NCI-H526 (cell line): ENCODE results near the gene PRSS1.
"Not testable (repeated sequence)": the region's sequence is repeated elsewhere in the genome, so short reads cannot be mapped to it uniquely, and the experiment has no call there.

ENCODE experiments used
- DNase-seq, 2 experiments: peaks; one replicate each; lab custom pipeline; 2025; lab: John Stamatoyannopoulos, UW

The PRSS1 gene

DNA sequence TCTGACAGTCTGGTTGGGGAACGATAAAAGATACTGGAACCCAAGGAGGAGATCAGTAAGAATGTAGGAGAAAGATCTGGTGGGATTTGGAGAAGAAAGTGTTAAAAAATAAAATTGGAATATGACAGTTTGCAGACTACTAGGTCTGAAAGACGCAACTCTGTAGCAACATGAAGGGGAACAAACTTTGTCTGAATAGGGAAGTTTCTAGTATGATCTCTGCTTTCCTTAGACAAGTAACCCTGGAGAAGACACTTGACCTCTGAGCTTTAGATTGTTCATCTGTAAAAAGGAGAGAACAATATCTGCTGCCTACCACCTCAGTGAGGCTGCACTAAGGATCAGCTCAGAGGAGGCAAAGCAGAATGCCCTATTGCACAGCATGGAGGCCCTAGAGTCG lies 3.0 kb upstream of the PRSS1 start:
- no peak for DNase-seq

- DNase-seq, result not testable (repeated sequence)
Observed at GRCh38 chr7:142748410-142748809, 862 bp upstream of the PRSS1 start.

- DNase-seq, result no peak
Observed at GRCh38 chr7:142750321-142750938, 1.2 kb downstream of the PRSS1 start.

- DNase-seq, result not testable (repeated sequence)
Observed at GRCh38 chr7:142751526-142752175, 2.4 kb downstream of the PRSS1 start.

GRCh38 chr7:142752376-142753225 lies 3.3 kb downstream of the PRSS1 start:
- DNase-seq, result no peak

DNA sequence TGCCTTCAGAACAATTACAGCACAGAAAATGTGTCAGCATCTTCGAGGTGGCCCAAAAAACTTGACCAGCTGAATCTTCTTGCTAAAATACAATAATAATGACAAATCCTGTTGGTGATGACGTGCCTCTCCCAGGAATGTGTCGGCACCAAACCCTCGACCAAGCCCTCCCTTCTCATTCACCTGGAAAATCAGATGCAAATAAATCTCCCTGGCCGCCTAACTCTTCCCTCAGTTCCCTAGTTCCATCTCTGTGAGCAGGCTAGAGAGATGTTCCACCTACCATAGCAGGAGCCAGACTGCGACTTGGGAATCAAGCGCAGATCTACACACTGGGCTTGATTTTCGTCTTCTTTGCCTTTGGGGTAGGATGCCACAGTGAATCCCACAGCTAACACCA lies 4.1 kb downstream of the PRSS1 start:
- DNase-seq, result no peak

- DNase-seq, result not testable (repeated sequence)
Observed at GRCh38 chr7:142753925-142754491, 4.7 kb downstream of the PRSS1 start.

GRCh38 chr7:142754681-142755575 lies 5.7 kb downstream of the PRSS1 start:
- no peak for DNase-seq

DNA sequence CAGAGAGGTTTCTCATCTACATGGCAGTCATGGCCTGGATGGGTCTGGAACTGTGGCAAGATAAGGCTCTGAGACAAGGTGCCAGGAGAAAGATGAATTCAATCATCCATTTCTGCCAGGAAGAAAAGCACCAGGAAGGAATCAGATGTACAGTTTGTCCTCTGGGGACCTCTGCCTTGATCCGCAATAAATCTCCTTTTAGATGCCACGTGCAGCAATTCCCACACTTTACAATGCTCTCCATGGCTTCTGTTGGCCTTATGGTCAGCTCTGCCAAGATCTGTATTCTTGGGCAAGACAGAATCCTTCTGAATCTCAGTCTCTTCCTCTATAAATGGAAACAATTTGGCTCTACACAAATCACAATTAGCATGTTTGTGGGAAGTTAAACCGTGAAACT lies 9.0 kb downstream of the PRSS1 start:
- DNase-seq, result not testable (repeated sequence)

DNA sequence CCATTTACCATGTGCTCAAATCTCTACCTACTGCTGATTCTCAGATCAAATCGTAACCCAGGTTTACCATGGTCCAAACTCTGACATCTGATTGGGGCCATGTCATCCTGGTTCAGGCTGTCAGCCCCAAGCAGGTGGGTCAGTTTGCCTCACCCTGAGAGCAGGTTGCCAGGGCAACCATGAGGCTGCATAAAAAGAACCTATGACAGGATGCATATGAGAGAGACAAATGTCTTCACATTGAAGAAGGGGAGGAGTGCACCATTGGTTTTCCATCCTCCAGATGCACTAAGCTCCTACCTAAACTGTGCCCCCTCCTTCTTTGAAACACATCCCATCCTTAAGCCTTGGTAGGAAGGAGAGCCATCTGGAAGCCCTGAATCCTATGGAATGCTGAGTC lies 10.2 kb downstream of the PRSS1 start:
- DNase-seq, result no peak

DNA sequence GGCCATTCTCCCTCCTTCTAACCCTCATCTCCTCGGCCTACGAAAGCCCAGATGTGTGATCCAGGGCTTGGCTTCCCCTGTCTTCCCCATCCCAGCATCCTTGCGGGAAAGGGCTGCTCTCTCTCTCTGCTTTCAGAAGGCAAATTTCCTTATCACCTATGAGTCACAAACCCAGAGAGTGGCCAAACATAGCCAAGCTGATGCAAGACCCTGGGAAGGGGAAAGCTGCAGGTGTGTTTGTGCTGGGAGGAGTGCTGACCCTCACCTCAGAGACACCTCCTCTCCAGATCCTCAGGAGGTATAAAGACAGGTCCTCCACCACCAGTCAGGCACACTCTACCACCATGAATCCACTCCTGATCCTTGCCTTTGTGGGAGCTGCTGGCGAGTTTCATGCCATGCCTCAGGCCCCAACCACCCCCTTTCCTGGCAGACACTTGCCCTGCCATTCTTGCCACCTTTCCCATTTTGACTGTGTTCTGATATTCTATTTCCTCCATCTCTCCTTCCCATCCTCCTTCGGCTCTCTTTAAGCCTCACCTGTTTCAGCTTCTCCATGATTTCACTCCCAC lies 10.9 kb downstream of the PRSS1 start:
- no peak for DNase-seq

- not testable (repeated sequence) for DNase-seq
Observed at GRCh38 chr7:142761606-142762005, 12.3 kb downstream of the PRSS1 start.

- DNase-seq, result no peak
Observed at GRCh38 chr7:142762104-142762503, 12.8 kb downstream of the PRSS1 start.

GRCh38 chr7:142767451-142767850 lies 18.2 kb downstream of the PRSS1 start:
- no peak for DNase-seq

GRCh38 chr7:142767861-142768260 lies 18.6 kb downstream of the PRSS1 start:
- DNase-seq, result no peak

DNA sequence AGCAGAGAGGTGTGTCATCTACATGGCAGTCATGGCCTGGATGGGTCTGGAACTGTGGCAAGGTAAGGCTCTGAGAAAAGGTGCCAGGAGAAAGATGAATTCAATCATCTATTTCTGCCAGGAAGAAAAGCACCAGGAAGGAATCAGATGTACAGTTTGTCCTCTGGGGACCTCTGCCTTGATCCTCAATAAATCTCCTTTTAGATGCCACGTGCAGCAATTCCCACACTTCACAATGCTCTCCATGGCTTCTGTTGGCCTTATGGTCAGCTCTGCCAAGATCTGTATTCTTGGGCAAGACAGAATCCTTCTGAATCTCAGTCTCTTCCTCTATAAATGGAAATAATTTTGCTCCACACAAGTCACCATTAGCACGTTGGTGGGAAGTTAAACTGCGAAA lies 19.6 kb downstream of the PRSS1 start:
- not testable (repeated sequence) for DNase-seq

DNA sequence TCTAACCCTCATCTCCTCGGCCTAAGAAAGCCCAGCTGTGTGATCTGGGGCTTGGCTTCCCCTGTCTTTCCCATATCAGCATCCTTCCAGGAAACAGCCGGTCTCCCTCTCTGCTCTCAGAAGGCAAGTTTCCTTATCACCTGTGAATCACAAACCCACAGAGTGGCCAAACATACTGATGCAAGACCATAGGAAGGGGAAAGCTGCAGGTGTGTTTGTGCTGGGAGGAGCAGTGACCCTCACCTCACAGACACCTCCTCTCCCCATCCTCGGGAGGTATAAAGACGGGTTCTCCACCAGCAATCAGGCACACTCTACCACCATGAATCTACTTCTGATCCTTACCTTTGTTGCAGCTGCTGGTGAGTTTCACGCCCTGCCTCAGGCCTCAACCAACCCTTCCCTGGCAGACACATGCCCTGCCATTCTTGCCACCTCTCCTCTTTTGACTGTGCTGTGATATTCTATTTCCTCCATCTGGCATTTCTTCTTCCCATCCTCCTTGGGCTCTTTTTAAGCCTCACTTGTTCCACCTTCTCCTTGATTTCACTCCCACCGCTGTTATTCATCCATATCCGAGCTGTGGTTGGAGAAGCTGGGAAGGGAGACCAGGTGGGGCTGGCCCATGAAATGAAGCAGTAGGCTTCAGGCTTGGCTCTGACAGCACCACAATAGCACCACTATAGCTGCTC lies 21.5 kb downstream of the PRSS1 start, which contains the start of gene PRSS2:
Gene PRSS2, plus strand, starts transcription at position 310 of the 692 bp plus-strand sequence. Its CDS starts 13 bp downstream, at position 323.
- no peak for DNase-seq

DNA sequence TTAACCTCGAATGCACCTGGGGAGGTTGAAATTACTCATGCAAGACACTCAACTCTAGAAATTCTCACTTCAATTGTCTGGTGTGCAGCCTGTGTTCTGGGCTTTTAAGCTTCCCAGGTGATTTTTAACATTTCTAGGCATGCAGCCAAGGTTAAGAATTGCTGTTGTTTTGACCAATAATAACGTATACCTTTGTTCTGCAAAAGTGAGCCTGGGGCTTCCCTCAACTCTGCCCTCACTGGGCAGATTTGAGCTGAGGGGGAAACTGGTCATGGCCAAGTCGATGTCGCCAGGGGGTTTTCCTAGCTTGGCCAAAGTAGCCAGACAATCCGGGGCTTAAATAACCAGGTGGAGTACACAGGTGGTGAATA lies 22.1 kb downstream of the PRSS1 start:
- DNase-seq, result no peak

DNA sequence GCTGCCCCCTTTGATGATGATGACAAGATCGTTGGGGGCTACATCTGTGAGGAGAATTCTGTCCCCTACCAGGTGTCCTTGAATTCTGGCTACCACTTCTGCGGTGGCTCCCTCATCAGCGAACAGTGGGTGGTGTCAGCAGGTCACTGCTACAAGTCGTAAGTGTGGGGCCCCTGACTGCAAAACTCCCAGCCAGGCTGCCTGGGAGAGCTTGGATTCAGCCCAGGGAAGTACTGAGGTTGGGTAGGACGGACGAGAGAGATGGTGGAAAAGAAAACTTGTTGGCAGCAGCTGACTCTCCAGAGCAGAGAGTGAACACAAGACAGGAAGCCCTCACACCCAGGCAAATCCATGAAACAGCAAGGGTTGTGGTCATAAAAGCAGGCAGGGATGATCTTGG lies 22.8 kb downstream of the PRSS1 start:
- no peak for DNase-seq

- no peak for DNase-seq
Observed at GRCh38 chr7:142772673-142773072, 23.4 kb downstream of the PRSS1 start.

DNA sequence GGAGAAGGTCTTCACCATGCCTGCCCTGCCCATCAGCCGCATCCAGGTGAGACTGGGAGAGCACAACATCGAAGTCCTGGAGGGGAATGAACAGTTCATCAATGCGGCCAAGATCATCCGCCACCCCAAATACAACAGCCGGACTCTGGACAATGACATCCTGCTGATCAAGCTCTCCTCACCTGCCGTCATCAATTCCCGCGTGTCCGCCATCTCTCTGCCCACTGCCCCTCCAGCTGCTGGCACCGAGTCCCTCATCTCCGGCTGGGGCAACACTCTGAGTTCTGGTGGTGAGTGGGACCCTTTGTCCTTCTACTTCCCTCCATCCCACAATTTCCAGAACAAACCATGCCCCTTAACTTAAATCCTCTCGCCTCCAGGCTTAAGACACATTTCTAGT lies 24.0 kb downstream of the PRSS1 start:
- no peak for DNase-seq
